WERI-Rb-1 (cell line): ENCODE measurements around the gene DOK4.
A peak's percentile ranks its signal among the peaks of the same experiment; 100 is the strongest.

Source experiments
- DNase-seq: peaks from one replicate; pipeline ENCODE4 v3.0.0-alpha.2; 2020
- H3K27ac ChIP-seq: fragments of 250-450 bp; sonication (Bioruptor Pico); 2 replicates; pipeline ENCODE4 v1.5.1; 2020; ENCODE audit warnings: mild to moderate bottlenecking, moderate library complexity
- H3K27me3 ChIP-seq: fragments of 250-450 bp; sonication (Bioruptor Pico); 2 replicates; pipeline ENCODE4 v1.5.1; 2021; ENCODE audit warnings: mild to moderate bottlenecking, low read depth, moderate library complexity; ENCODE audit not compliant: insufficient read depth, severe bottlenecking
- H3K36me3 ChIP-seq: fragments of 250-450 bp; sonication (Bioruptor Pico); 2 replicates; pipeline ENCODE4 v1.5.1; 2020; ENCODE audit warnings: mild to moderate bottlenecking, moderate library complexity
- H3K4me3 ChIP-seq: 2 replicates; pipeline ENCODE4 v1.5.1; 2011; ENCODE audit warnings: low read depth, mild to moderate bottlenecking, control low read depth, low read length
- H3K9me3 ChIP-seq: fragments of 250-450 bp; sonication (Bioruptor Pico); 2 replicates; pipeline ENCODE4 v1.5.1; 2021; ENCODE audit warnings: mild to moderate bottlenecking, moderate library complexity; ENCODE audit not compliant: severe bottlenecking
- CTCF ChIP-seq: IDR thresholded peaks from 2 replicates; pipeline ENCODE4 v1.5.1; 2011; ENCODE audit warnings: low read depth, mild to moderate bottlenecking, control low read depth, inconsistent platforms, low read length

The DOK4 gene

GRCh38 chr16:57423152-57423551, 63.1 kb downstream of the DOK4 start:
- no peak for DNase-seq
- H3K36me3 ChIP-seq = no peaks in the 10 kb centered on the region; the same call in none of the 2 replicates
- H3K9me3 ChIP-seq = no peaks in the 10 kb centered on the region
- no peak for TF ChIP-seq CTCF
- H3K27ac ChIP-seq = no peak overlapping the region
- H3K27me3 ChIP-seq = no peaks in the 10 kb centered on the region
- no peak overlapping the region for H3K4me3 ChIP-seq

GRCh38 chr16:57422026-57422944, 64.0 kb downstream of the DOK4 start:
- no peak overlapping the region for H3K27ac ChIP-seq
- peak; percentile 64 for TF ChIP-seq CTCF
- peak; percentile 59 for DNase-seq
- H3K9me3 ChIP-seq = no peaks in the 10 kb centered on the region
- no peaks in the 10 kb centered on the region; the same call in none of the 2 replicates for H3K36me3 ChIP-seq
- no peaks in the 10 kb centered on the region for H3K27me3 ChIP-seq
- H3K4me3 ChIP-seq = no peak overlapping the region
